GM12873 (cell line): ENCODE data around the gene PRR5L.

Source experiments
- TF ChIP-seq, protein P1 (sequence below): IDR thresholded peaks from 2 replicates; pipeline ENCODE4 v1.5.1; 2012; ENCODE audit warnings: low read depth, mild to moderate bottlenecking, moderate library complexity, low read length, control low read depth; ENCODE audit not compliant: insufficient read depth; ENCODE audit errors: missing control alignments

PRR5L gene

DNA sequence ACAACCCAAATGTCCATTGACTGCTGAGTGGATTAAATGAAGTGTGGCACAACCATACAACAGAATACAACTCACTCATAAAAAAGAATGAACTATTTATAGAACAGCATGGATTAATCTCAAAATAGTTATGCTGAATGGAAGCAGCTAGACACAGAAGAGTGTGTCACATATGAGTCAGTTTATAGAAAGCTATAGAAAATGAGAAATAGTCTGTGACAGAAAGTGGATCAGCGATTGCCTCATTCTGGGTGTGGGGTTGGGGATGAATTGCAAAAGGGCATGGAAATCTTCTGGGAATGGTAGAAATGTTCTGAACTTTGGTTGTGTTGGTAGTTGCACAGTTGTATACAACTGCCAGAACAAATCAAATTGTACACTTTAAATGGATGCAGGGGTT lies 37.4 kb downstream of the PRR5L start:
- TF ChIP-seq, protein P1, sequence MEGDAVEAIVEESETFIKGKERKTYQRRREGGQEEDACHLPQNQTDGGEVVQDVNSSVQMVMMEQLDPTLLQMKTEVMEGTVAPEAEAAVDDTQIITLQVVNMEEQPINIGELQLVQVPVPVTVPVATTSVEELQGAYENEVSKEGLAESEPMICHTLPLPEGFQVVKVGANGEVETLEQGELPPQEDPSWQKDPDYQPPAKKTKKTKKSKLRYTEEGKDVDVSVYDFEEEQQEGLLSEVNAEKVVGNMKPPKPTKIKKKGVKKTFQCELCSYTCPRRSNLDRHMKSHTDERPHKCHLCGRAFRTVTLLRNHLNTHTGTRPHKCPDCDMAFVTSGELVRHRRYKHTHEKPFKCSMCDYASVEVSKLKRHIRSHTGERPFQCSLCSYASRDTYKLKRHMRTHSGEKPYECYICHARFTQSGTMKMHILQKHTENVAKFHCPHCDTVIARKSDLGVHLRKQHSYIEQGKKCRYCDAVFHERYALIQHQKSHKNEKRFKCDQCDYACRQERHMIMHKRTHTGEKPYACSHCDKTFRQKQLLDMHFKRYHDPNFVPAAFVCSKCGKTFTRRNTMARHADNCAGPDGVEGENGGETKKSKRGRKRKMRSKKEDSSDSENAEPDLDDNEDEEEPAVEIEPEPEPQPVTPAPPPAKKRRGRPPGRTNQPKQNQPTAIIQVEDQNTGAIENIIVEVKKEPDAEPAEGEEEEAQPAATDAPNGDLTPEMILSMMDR: no peak

- TF ChIP-seq, protein P1: no peak
Measured at GRCh38 chr11:36333897-36334296, 37.8 kb downstream of the PRR5L start.

DNA sequence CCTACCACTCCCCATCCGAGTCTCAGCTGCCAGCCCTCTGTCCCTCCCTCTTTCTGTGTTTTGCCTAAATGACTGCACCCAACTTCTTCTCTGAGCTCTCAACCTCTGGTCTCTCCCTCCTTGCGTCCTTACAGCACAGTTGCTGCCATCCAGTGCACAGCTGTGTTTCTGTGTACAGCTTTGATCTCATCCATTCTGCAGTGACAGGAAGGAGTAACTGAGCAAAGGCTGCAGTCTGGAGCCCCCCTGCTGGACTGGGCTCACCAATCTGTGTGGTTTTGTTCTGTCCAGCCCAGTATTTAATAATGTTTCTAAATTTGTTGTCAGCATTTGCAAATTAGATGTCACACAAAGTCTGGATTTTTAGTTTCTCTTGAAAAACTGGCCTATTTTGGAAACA lies 43.8 kb downstream of the PRR5L start:
- TF ChIP-seq, protein P1: no peak

DNA sequence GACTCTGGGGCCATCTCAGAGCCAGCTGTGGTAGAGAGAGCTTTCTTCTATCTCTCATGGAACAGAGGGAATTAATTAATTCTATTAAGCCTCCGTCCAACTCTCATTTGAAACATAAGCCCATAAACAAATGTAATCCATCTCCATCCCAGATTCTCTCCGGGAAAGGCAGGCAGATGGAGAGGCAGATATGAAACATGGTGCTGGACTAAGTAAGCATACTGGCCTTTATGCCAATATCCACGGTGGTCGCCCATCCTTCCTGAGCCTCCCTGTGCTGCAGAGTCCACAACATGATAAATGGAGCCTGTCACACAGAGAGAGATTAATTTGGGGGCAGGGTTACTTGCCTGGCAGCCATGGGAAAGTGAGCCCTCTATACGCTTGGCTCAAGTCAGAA lies 44.8 kb downstream of the PRR5L start:
- TF ChIP-seq, protein P1: no peak

DNA sequence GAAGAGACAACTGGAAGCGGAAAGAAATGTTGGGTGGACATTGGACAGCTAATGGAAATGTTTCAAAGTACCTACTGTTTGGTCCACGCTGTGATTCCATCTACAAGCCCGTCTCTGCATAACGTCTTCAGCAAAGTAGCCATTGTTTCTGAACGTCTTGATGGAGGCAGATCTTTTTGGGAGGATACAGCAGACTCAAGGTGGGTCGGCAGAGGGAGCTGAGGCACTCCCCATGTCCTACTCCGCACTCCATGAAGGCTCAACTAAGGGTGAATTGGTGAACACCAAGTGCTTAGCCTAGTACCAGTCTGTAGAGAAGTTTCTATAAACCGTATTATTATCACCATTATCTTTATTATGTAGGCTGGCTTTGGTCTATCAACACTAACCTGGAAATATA lies 45.8 kb downstream of the PRR5L start:
- TF ChIP-seq, protein P1: no peak

GRCh38 chr11:36342327-36342726 lies 46.2 kb downstream of the PRR5L start:
- TF ChIP-seq, protein P1: no peak

GRCh38 chr11:36343436-36343835 lies 47.3 kb downstream of the PRR5L start:
- TF ChIP-seq, protein P1: no peak
